WERI-Rb-1 (cell line): ENCODE results near the gene FOSL1.

ENCODE experiments used
- DNase-seq: peaks from one replicate; pipeline ENCODE4 v3.0.0-alpha.2; 2020
- H3K27ac ChIP-seq: fragments of 250-450 bp; sonication (Bioruptor Pico); 2 replicates; pipeline ENCODE4 v1.5.1; 2020; ENCODE audit warnings: mild to moderate bottlenecking, moderate library complexity
- H3K27me3 ChIP-seq: fragments of 250-450 bp; sonication (Bioruptor Pico); 2 replicates; pipeline ENCODE4 v1.5.1; 2021; ENCODE audit warnings: mild to moderate bottlenecking, low read depth, moderate library complexity; ENCODE audit not compliant: insufficient read depth, severe bottlenecking
- H3K36me3 ChIP-seq: fragments of 250-450 bp; sonication (Bioruptor Pico); 2 replicates; pipeline ENCODE4 v1.5.1; 2020; ENCODE audit warnings: mild to moderate bottlenecking, moderate library complexity
- H3K4me3 ChIP-seq: 2 replicates; pipeline ENCODE4 v1.5.1; 2011; ENCODE audit warnings: low read depth, mild to moderate bottlenecking, control low read depth, low read length
- H3K9me3 ChIP-seq: fragments of 250-450 bp; sonication (Bioruptor Pico); 2 replicates; pipeline ENCODE4 v1.5.1; 2021; ENCODE audit warnings: mild to moderate bottlenecking, moderate library complexity; ENCODE audit not compliant: severe bottlenecking
- TF ChIP-seq, protein P1 (sequence below): IDR thresholded peaks from 2 replicates; pipeline ENCODE4 v1.5.1; 2011; ENCODE audit warnings: low read depth, mild to moderate bottlenecking, control low read depth, inconsistent platforms, low read length

The FOSL1 gene

DNA sequence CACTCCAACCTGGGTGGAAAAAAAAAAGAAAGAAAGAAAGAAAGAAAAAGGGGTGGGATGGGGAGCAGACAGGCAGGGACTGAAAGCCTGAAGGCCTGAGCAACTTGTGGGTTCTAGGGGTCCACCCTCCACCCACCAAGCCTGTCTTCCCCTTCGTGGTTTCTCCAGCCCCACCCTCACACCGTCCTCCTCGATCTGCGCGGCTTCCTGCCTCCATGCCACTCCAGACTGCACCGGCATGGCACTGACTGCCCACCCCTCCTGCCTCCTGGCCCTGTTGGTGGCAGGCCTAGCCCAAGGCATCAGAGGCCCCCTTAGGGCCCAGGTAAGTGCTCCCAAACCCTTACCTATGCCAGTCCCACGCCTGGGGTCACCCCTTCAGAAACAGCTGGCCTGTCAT lies 20.6 kb downstream of the FOSL1 start, which contains the start of gene CTSW:
Gene CTSW, plus strand, starts transcription at position 221 of the 400 bp plus-strand sequence. Its CDS starts 18 bp downstream, at position 239.
- no peak for DNase-seq
- Histone ChIP-seq H3K36me3 (peaks cover 26% of the 10 kb centered on the region), H3K4me3 (no peak within 1 kb of the TSS), H3K27ac (no peak within 1 kb of the TSS), H3K27me3 (no peaks in the 10 kb centered on the region), H3K9me3 (no peaks in the 10 kb centered on the region)
- TF ChIP-seq, protein P1, sequence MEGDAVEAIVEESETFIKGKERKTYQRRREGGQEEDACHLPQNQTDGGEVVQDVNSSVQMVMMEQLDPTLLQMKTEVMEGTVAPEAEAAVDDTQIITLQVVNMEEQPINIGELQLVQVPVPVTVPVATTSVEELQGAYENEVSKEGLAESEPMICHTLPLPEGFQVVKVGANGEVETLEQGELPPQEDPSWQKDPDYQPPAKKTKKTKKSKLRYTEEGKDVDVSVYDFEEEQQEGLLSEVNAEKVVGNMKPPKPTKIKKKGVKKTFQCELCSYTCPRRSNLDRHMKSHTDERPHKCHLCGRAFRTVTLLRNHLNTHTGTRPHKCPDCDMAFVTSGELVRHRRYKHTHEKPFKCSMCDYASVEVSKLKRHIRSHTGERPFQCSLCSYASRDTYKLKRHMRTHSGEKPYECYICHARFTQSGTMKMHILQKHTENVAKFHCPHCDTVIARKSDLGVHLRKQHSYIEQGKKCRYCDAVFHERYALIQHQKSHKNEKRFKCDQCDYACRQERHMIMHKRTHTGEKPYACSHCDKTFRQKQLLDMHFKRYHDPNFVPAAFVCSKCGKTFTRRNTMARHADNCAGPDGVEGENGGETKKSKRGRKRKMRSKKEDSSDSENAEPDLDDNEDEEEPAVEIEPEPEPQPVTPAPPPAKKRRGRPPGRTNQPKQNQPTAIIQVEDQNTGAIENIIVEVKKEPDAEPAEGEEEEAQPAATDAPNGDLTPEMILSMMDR, result no peak

DNA sequence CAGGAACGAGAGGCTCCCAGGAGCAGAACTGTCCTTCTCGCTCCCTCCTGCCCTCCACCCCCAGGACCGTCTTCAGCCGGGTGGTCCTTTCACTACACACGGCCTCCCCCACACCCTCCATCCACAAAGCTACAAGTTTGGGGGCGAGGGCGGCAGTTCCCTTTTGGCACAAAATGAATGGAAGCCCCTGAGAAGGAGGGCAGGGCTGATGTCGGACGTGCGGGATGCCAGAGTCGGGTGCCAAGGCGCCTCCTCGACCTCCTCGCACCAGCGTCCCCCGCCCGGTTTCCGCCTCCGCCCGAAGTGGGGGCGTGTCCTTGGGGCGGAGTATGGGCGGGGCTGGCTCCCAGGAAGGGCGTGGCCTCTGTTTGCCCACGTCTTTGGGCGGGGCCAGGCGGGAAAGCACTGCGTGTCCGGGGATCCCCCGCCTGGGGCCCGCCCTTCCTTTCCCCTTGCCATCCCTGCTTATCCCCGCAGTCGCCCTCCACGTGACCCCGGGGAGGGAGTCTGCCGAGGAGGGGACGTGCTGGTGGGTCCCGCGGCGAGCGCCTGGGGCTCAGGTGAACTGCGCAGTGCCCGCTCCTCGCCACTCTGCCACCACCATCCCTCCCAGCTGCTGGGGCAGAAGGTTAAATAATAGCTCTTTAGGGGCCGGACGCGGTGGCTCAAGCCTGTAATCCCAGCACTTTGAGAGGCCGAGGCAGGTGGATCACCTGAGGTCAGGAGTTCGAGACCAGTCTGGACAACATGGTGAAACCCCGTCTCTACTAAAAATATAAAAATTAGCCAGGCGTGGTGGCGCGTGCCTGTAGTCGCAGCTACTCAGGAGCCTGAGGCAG lies 26.7 kb downstream of the FOSL1 start:
- Histone ChIP-seq H3K36me3 (no peaks in the 10 kb centered on the region), H3K4me3 (peak overlapping the region; percentile 74), H3K9me3 (no peaks in the 10 kb centered on the region), H3K27me3 (no peaks in the 10 kb centered on the region), H3K27ac (peak overlapping the region; percentile 54)
- DNase-seq, result peak; percentile 95
- TF ChIP-seq, protein P1, result no peak

DNA sequence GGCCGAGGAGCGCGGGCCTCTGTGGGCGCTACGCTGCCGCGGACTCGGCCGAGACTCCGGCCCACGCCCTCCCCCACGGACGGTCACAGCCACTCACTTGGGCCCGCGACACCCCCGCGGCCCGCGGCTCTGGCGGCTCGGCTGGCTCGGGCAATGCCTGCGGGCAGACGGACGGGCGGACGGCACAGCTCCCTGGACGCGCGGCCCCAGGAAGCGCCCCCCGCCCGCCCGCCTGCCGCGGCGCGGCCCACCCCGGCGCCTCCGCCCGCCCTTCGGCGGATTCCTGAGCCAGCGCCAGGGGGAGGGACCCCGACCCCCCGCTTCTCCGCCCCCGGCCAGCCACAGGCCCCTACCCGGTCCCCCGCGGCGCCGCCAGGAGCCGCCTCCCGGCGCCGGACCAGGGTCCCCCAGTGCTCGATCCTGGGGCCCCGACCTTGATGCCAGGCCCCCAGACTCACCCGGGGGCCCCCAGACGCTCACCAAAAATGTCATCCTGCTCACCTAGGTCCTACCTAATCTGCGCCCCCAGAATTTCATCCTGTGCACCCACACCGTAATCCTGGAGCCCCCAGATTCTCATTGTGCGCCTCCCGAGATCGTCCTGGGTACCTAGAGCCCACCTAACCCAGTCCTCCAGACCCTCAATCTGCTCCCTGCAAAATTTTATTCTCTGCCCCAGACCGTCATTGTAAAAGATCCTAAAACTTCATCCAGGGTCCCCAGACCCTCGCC lies 27.4 kb downstream of the FOSL1 start, which contains the start of gene EFEMP2:
Gene EFEMP2, minus strand, starts transcription at position 215 of the 732 bp plus-strand sequence. CDS start 446 bp downstream, outside the sequence.
- Histone ChIP-seq H3K9me3 (no peaks in the 10 kb centered on the region), H3K27me3 (no peaks in the 10 kb centered on the region), H3K36me3 (peaks cover 5% of the 10 kb centered on the region), H3K4me3 (peak within 1 kb of the TSS; percentile 74), H3K27ac (peak within 1 kb of the TSS; percentile 54)
- DNase-seq, result no peak
- TF ChIP-seq, protein P1, result no peak

DNA sequence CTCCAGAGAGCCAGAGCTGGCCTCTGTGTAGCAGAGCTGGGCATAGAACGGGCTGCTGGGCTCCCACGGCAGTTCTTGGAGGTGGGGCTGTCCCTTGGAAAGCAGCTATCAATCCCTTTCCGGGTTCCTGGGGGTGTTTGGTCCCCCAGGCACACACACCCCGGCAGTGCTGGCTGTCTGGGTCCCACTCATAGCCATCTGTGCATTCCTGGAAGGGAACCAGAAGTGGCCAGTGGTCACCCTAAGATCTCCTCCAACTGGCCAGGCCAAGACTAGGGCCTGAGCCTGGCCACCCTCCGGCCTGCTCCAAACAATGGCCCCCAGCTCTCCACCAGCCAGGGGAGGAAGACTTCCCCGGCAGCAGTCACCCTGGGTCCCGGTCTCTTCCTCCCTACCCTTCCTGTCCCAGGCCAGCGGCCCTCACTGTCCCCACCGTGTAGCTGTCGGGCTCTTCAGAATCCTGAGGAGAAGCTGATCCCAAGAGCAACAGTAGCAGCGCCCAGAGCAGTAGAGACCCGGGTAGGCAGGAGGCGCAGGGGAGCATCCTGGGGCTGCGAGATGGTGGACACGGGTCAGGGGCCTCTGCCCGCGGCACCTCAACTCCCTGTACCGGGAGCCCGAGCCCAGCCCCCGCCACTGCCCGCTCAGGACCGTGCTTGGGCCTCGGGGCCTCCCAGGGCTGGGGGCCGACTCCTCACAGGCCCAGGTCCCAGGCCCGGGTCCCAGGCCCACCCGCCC lies 28.2 kb downstream of the FOSL1 start:
- TF ChIP-seq, protein P1, result peak; percentile 27; the same call in 1 of the 2 replicates
- peak overlapping the region; percentile 52 for H3K27ac ChIP-seq
- H3K27me3 ChIP-seq, result no peaks in the 10 kb centered on the region
- H3K4me3 ChIP-seq, result peak overlapping the region; percentile 74
- peak; percentile 55 for DNase-seq
- no peaks in the 10 kb centered on the region for H3K9me3 ChIP-seq
- peaks cover 11% of the 10 kb centered on the region for H3K36me3 ChIP-seq
